ENCODE results near the gene PTPRF.

GRCh38 chr1:43556782-43557181 lies 26.1 kb downstream of the PTPRF start:
- no peak for TF ChIP-seq CTCF (IDR thresholded peaks at IDR 0.05; ENCODE audit: poor library complexity)
- no peak for TF ChIP-seq EZH2 (IDR thresholded peaks at IDR 0.05; ENCODE audit: borderline replicate concordance)

Data from hepatocyte (in vitro differentiated cells).